Measurements from ENCODE around the gene MFAP5.

MFAP5 gene

GRCh38 chr12:8662593-8662992, at the start of gene MFAP5:
Gene MFAP5 (minus strand): TSS chr12:8662826. CDS start chr12:8662104, 722 bp downstream.
- DNase-seq (ENCODE audit: low read depth in 2 of 2) = peak; percentile 46 to 53

GRCh38 chr12:8709124-8709830, 46.7 kb upstream of the MFAP5 start:
- DNase-seq (ENCODE audit: low read depth in 2 of 2) = no peak

GRCh38 chr12:8702159-8702558, 39.5 kb upstream of the MFAP5 start:
- no peak for DNase-seq (ENCODE audit: low read depth in 2 of 2)

GRCh38 chr12:8701046-8701660, 38.5 kb upstream of the MFAP5 start:
- DNase-seq (ENCODE audit: low read depth in 2 of 2) = no peak

- DNase-seq (ENCODE audit: low read depth in 2 of 2) = no peak
Observed at GRCh38 chr12:8699714-8700113, 37.1 kb upstream of the MFAP5 start.

GRCh38 chr12:8698879-8699278, 36.3 kb upstream of the MFAP5 start:
- no peak for DNase-seq (ENCODE audit: low read depth in 2 of 2)

- no peak for DNase-seq (ENCODE audit: low read depth in 2 of 2)
Observed at GRCh38 chr12:8698132-8698851, 35.7 kb upstream of the MFAP5 start.

- peak; percentile 51 to 57 for DNase-seq (ENCODE audit: low read depth in 2 of 2)
Observed at GRCh38 chr12:8697476-8698131, 35.0 kb upstream of the MFAP5 start, which contains the start of gene RIMKLB. Gene RIMKLB (plus strand): TSS chr12:8697991. CDS start chr12:8713867, 15,876 bp downstream.

- no peak for DNase-seq (ENCODE audit: low read depth in 2 of 2)
Observed at GRCh38 chr12:8697120-8697475, 34.5 kb upstream of the MFAP5 start.

- no peak for DNase-seq (ENCODE audit: low read depth in 2 of 2)
Observed at GRCh38 chr12:8696442-8697090, 33.9 kb upstream of the MFAP5 start.

- DNase-seq (ENCODE audit: low read depth in 2 of 2) = no peak
Observed at GRCh38 chr12:8695116-8695515, 32.5 kb upstream of the MFAP5 start.

GRCh38 chr12:8692573-8692972, 29.9 kb upstream of the MFAP5 start:
- peak in 1 of 2 experiments; percentile 42 for DNase-seq (ENCODE audit: low read depth in 2 of 2)

GRCh38 chr12:8689681-8690080, 27.1 kb upstream of the MFAP5 start:
- DNase-seq (ENCODE audit: low read depth in 2 of 2) = no peak

- DNase-seq (ENCODE audit: low read depth in 2 of 2) = peak; percentile 73
Observed at GRCh38 chr12:8687846-8688601, 25.4 kb upstream of the MFAP5 start.

GRCh38 chr12:8685051-8685450, 22.4 kb upstream of the MFAP5 start:
- no peak for DNase-seq (ENCODE audit: low read depth in 2 of 2)

- DNase-seq (ENCODE audit: low read depth in 2 of 2) = no peak
Observed at GRCh38 chr12:8681129-8681884, 18.7 kb upstream of the MFAP5 start.

GRCh38 chr12:8680533-8680932, 17.9 kb upstream of the MFAP5 start:
- no peak for DNase-seq (ENCODE audit: low read depth in 2 of 2)

- DNase-seq (ENCODE audit: low read depth in 2 of 2) = peak; percentile 69
Observed at GRCh38 chr12:8678661-8679111, 16.1 kb upstream of the MFAP5 start.

- DNase-seq (ENCODE audit: low read depth in 2 of 2) = no peak
Observed at GRCh38 chr12:8677362-8677761, 14.7 kb upstream of the MFAP5 start.

GRCh38 chr12:8676651-8677050, 14.0 kb upstream of the MFAP5 start:
- no peak for DNase-seq (ENCODE audit: low read depth in 2 of 2)

All from fibroblast of skin of left quadriceps (primary cell).